ENCODE measurements around the gene MGST2.
"Not testable (repeated sequence)": the region's sequence is repeated elsewhere in the genome, so short reads cannot be mapped to it uniquely, and the experiment has no call there.

The MGST2 gene

GRCh38 chr4:139625482-139625881, 40.1 kb upstream of the MGST2 start:
- no peak for TF ChIP-seq CTCF (IDR thresholded peaks at IDR 0.05; ENCODE audit: low read depth, low read length)
- no peak overlapping the region for H3K4me3 ChIP-seq (ENCODE audit: low read depth, low read length)

- H3K4me3 ChIP-seq (ENCODE audit: low read depth, low read length), result no peak overlapping the region
- TF ChIP-seq CTCF (IDR thresholded peaks at IDR 0.05; ENCODE audit: low read depth, low read length), result no peak
Observed at GRCh38 chr4:139628184-139629012, 37.2 kb upstream of the MGST2 start.

GRCh38 chr4:139629436-139630125, 36.0 kb upstream of the MGST2 start:
- H3K4me3 ChIP-seq (ENCODE audit: low read depth, low read length), result no peak overlapping the region
- no peak for TF ChIP-seq CTCF (IDR thresholded peaks at IDR 0.05; ENCODE audit: low read depth, low read length)

GRCh38 chr4:139630126-139630495, 35.5 kb upstream of the MGST2 start:
- no peak overlapping the region for H3K4me3 ChIP-seq (ENCODE audit: low read depth, low read length)
- no peak for TF ChIP-seq CTCF (IDR thresholded peaks at IDR 0.05; ENCODE audit: low read depth, low read length)

GRCh38 chr4:139630991-139631390, 34.6 kb upstream of the MGST2 start:
- no peak overlapping the region for H3K4me3 ChIP-seq (ENCODE audit: low read depth, low read length)
- no peak for TF ChIP-seq CTCF (IDR thresholded peaks at IDR 0.05; ENCODE audit: low read depth, low read length)

- H3K4me3 ChIP-seq (ENCODE audit: low read depth, low read length), result no peak overlapping the region
- TF ChIP-seq CTCF (IDR thresholded peaks at IDR 0.05; ENCODE audit: low read depth, low read length), result no peak
Observed at GRCh38 chr4:139631791-139632190, 33.8 kb upstream of the MGST2 start.

GRCh38 chr4:139632739-139633138, 32.9 kb upstream of the MGST2 start:
- H3K4me3 ChIP-seq (ENCODE audit: low read depth, low read length), result not testable (repeated sequence)
